Activated gamma-delta T cell treated with Interleukin-2 at 50 U/mL for 16 hours (primary cell): ENCODE measurements around the gene CPNE4.

ENCODE experiments used
- DNase-seq: peaks from one replicate; pipeline ENCODE4 v3.0.0-alpha.2; 2020

CPNE4 gene

DNA sequence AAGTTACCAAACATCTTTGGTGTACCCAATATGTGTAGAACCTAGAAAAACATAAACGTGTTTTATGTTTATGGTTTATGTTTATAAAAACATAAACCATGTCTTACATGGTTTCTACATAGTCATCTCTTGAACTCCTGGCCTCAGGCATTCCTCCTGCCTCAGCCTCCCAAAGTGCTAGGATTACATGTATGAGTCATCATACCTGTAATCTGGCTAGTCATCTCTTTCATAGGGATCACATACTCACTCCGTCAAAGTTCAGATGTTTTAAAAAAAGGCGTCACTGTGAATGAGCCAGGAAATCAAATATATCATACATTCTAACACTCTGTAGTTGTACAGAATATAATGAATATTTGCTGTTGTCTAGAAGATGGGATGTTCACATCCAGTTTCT, 178.6 kb downstream of the CPNE4 start:
- DNase-seq: no peak

DNA sequence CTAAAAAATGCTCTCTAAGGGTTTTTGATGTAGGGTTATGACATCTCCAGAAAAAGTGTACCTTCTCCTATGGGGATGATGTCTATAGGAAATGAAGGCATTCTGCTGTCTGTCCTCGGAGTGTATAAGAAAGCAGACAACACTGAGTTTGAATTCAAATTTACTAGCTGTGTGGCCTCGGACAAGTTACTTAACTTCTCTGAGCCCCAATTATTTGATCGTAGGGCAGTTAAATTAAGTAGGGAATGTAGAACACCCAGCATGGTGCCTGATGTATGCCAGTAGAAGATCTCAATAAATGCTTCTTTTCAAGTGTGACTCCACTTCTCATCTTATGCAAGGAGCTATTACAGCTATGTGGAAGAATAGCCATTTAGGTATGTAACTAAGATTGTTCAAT, 184.6 kb downstream of the CPNE4 start:
- DNase-seq: no peak

DNA sequence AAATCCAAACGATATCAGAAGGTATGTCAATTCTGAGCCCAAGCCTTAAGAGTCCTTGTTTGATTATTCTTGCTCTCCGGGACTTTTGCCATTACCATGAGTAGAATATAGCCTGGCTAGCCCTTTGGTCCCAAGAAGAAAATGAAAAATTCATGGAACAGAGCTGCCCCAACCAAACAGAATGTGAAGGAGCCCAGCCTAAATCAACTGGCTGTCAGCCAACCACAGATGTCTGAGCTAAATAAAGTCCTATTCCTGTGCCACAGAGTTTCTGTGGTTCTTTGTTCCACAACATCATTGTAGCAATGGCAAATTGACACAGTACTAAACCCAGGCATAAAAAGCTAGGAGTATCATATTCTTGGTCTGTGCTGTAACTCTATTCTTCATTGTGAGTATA, 185.2 kb downstream of the CPNE4 start:
- DNase-seq: no peak

DNA sequence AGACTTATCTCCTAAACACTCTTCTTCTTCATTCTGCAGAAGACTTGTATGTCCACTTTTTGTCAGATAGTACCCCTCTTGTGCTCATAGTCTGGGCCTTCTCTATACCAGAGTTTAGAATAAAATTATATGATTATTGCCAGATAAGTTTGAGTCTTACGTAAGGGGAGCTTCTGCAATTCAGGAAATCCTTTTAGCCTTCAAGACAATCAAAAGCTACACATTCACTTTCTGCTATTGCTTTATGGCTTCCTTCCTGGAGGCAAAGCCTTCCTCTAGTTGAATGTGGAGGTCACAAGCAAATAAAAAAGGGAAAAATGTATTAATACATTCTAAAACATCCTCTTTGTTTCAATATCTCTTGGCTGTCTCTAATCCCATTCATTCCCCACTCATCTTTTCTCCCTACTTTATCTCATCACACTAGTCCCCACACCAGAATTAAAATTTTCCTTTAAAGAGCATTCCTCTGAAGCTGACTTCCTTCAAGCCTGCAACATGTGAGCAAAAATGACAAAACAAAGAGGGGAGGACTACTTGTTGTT, 186.8 kb downstream of the CPNE4 start:
- DNase-seq: no peak

DNA sequence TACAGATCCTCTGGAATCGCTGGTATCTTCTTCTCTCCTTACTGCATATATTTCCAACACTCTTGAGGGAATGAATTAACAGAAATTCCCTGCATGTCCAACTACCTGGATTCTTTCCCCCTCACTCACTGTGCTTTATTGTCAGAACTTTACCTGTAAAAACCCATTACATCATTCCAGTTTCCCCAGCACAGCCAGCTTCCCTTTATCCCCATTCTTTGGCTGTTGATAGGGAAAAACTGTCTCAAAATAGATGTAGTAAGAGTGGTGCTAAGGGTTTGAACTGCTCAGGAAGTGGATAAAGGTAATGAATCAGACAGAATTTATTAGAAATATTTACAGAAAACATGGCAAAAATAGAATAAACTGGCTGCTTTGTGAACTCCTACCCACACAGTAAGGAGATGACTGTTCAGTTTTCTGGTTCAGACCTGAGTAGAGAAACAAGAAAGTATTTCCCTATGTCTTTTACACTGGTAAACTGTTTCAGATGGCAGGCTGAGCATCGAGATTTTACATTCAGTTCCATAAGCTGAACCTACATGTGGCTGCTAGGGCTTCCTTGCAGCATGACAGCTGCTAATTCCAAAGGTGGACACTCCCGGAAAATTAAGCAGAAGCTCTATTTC, 188.4 kb downstream of the CPNE4 start:
- no peak for DNase-seq

DNA sequence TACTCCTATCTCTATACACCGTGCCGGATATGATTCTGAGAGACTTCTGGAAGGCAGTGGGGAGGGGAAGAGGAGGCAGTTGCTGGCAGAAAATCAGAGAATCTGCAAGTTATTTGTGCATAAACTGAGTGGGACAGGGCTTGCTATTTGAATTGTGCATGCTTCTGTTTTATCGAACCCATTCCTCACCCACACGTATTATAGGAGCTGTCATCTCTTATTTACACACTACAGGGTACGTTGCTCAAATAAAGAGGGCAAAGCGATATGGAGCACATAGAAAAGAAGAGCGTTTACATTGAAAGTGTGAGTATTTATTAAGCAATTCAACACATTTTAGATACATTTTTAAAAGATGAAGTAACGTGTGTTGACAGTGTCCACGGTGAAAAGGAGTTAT, 191.6 kb downstream of the CPNE4 start:
- DNase-seq: no peak

DNA sequence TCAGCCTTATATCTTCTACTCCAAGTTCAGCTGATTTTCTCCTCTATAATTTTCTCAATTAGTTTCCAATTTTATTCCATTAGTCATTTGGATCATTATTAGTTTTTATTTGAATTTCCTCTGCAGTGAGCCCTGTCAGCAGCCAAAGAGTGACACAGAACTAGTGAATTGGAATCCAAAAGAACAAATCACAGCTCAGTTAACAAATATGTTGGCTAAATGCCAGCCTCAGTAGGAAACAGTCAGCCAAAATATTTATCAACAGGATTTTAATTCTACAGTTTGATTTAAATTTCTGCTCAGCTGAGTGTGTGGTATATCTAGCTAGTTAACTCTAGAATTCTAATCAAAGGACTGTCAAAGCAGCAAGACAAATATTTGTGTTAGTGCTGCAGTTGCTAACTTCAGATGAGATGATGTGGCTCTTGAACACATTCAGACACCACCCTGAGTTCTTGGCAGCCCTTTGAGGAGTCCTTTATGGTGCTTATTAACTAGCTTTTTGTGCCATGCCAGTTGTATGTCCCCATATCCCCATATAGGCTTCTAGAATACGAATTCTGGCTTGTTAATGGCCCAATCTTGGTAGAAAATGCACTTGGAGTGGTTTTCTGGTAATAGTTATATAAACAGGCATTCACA, 194.5 kb downstream of the CPNE4 start:
- no peak for DNase-seq

DNA sequence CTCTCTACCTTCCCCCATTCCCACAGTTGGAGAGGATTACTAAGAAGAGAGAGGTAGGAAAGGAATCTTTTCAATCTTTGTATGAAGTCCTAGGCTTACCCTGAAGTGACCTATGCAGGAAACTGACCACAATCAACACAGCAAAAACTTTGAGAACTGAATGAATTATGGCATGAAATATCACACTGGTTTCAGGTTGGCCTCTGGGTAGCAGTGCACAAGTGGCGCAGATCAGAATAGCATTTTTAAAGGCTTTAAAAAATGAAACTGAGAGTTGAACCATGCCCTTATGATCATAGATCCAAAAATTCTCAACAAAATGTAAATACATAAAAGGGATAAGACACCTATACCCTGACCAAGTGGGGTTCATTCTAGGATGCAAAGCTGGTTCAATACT, 198.9 kb downstream of the CPNE4 start:
- no peak for DNase-seq

DNA sequence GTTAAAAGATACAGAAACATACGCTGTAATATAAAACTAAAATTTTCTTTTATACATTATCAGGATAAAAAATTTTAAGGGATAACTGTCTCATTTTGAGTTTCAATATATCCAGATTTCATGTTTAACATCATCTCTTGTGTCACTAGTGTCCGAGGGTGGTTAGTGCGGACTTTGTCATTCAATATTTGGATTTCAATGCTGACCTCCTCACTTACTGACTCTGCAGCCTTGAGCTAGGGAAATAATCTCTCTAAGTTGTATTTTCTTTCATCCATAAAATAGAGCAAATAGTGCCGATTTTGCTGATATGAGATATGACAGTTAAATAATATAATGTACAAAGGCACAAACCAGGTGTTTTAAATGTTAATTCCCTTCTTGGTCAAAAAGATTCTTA, 203.2 kb downstream of the CPNE4 start:
- DNase-seq: no peak

DNA sequence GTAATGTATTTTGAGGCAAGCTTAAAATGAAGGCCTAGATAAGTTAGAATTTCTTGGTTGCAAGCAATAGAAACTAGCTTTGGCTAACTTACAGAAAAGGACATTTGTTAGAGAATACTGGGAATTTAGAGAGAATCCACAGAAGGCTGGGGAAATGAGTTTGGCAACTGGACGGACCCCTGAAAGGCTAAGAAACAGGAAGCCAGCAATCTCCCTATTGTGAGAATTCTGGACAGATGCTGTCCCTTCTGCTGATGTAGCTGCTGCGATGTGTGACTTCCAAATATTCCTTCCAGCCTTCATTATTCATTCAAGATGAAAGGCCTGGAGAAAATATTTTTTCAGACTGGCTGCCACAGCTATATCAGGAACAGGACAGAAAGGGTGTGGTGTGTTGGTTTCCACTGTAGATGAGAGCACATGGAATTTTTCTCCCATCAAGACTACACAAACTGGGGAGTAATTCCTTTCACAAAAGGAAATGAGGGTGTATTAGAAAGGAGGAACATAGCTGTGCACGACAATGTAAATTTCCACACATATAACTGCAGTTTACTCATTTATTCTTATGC, 213.5 kb downstream of the CPNE4 start:
- DNase-seq: no peak

DNA sequence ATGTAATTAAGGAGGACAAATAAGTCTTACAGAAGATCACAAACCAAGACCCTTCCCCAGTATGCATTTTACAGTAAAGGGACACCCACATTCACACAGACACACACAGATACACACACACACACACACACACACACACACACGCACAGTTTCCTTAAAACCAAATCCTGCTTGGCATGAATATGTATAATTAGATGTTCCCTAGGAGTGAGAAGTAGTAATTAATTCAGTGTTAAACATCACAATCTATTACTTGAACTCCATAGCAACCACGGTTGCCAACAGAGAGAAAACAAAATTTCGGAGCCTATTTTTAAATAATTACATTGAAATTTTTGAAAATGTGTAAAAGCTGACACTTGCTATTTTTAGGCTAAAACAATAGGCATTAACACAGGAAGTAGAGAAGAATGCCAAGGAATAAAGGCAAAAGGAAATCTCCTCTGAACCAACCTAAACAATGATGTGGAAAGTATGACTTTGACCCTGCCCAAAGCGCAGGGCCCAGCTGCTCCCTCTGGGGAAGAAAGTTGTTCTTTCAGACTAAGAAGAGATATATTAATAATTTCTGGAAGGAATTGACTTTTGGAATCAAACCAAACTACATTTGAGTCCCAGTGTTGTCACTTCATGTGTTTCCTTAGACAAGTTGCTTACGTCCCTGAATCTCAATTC, 215.3 kb downstream of the CPNE4 start:
- no peak for DNase-seq

DNA sequence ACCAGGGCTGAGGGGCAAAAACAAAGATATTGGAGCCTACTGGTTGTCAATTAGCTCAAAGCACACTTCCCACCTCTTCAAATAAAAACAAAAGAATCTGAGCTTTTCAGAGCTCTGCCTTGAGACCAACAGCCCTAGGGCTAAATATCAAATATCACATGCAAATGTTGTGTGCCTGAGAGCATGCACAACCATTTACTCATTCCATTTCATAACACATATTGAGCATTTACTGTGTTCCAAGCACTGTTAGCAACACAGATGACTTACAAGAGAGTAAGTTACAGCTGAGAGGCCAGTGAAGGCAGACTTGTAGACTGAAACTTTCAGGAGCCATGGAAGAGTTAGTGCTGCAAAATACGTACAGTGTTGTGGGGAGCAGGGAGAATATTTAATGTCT, 222.4 kb downstream of the CPNE4 start:
- no peak for DNase-seq

DNA sequence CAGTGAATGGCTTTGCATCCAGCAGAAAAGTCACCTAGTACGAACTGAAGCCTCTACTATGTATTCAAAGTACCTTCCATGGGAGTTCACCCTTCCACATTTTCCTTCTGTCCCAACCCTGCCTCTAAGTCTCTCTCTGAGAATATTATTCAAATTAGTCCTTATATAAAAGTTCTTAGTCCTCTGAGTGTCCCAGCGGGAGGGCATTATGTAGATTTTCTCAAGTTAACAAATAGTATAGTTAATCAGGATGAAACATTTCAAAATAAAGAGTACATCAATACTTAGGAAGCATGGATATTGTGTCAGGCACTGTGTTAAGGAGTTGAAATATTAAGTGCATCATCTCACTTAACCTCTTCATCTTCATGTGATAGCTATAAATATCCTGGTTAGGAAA, 223.3 kb downstream of the CPNE4 start:
- no peak for DNase-seq

DNA sequence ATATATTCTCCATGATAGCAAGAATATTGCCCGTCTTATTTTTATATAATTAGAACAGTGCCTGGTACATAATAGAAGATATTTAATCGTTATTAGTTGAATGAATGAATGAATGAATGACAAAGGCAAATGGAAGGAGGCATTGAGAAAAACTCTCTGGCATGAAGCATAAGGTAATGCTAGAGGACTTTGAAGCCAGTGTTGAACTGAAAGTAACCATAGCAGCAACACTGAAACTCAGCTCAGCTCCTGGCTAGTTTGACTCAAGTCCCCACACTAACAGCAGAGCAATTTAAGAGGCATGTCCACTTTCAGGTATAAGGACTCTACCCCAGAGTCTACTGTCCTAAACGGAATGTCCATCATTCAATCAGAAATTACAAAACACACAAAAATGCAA, 227.0 kb downstream of the CPNE4 start:
- DNase-seq: no peak

DNA sequence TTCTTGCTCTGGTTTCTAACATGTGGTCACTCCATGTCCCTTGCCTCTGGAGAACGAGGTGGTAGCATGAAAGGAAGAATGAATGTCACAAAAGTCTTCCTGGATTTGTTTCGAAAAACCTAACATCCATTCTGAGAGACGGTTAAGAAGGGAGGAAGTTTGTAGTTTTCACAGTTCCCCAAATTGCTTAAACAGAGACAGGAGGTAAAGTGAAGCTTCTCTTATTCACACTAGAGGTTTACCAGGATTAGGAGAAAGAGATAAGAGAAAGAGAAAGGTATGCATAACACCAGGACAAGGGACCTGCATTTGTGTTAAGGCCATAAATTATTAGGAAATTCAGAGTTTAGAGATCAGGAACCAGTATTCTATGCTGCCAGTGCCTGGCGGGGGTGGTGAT, 228.1 kb downstream of the CPNE4 start:
- DNase-seq: no peak

DNA sequence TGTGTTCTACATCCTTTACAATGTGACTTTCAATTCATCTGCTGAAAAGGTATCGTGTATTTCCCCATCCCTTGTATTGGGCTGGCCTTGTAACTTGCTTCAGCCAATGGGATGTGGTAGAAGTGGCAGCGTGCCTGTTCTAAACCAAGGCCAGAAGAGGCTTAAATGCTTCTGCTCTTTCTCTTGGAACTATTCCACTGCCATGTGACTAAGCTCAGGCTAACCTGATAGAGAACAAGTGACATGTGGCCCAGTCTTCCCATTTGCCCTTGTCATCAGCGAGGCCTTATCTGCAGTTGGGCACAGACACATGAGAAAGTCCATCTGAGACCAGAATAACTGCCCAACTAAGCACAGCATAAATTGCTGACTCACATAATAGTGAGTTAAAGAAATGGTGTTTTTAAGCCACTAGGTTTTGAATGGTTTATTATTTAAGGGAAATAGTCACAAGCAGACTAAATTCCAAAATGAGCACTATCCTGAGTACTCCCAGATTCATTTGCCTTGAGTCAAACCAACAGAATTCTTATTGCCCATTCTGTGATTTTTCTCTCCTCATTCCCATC, 230.2 kb downstream of the CPNE4 start:
- no peak for DNase-seq

DNA sequence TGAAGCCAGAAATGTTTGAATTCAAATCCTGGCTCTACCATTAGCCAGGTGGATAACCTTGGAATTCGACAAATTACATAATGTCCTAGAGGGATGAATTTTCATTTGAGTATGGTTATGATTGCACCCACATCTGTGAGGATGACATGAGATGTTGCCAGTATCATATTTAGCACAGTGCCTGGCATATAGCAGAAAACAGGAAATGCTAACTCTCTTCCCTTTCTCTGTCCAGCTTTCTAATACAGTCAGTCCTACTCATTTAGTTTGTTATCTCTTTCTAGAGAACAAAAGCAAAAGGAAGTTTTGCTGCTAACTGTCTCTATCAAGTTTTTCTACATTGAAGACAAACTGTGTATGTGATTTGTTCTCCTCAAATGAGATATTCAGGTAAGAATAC, 231.7 kb downstream of the CPNE4 start:
- DNase-seq: no peak

DNA sequence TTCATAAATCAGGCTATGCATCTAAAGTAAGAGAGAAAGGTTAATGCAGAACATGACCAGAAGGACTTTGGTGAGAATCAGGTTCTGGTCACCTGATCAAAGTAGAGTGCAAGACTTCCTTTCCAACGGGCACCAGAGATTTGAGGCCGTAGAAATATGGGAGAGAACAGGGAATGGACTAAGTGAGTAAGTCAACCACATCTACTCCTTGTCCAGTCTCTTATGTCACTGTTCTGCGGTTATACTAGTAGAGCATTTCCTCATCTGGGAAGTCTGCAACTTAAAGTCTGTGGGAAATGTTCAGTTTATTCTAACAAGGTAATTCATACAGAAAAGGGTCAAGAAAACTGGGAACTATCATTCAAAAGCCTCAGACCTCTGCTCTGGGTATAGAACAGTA, 232.8 kb downstream of the CPNE4 start:
- no peak for DNase-seq

DNA sequence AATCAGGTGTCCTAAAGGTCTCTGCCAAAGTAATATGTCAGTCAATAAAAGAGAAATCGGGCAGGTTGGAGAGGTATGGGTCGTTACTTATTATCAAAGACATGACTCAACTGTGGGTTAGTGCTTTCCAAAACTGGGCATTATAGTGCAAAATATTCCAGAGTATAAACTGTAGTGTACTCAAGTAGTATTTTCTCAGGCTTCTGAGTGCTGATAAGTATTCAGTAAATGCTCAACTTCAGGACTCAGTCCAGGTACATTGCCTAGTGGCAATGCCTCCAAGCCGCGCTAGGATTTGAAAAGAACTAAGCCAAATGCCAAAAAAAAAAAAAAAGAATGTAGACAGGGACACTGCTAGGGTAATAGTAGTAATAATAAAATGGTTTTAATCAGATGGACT, 233.2 kb downstream of the CPNE4 start:
- no peak for DNase-seq

DNA sequence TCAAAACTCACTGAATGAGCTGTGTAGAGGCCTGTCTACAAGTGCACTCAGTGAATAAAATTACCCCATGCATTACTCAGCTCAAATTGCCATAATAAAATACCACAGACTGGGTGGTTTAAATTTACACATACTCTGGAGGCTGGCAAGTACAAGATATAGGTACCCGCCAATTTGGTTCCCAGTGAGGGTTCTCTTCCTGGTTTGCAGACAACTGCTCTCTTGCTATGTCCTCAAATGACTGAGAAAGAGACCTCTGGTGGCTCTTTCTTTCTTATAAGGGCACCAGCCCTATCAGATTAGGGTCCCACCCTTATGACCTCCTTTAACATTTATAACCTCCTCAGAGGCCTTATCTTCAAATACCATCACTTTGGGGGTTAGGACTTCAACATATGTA, 237.0 kb downstream of the CPNE4 start:
- DNase-seq: no peak

DNA sequence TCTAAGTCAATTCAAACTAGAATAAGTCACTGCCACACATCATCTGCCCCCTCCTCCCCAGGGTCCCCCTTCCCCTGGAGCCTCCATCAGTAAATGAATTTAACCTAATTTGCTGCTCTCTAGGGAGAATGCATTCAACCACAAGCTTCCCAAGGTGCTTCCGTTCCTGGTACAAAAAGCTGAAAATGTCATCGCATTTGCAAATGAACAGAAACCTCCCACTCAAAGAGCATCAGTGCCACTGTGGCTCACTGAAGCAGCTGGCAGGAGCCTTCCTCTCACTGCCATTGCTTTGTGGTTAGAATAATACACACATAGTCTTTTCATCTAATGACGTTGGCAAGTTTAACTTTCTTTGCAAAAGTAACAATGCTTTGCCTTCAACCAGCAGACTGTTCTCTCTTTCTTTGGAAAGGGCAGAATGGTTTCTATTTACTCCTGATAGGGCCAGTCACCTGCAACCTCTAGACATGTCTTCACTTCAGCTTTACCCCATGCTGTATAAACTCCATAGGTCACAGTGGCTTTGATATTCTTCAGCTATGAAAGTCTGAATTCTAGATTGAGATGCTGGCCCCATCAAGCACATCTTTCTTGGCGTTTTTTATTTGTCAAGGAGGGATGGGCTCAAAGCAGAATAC, 238.1 kb downstream of the CPNE4 start:
- no peak for DNase-seq

DNA sequence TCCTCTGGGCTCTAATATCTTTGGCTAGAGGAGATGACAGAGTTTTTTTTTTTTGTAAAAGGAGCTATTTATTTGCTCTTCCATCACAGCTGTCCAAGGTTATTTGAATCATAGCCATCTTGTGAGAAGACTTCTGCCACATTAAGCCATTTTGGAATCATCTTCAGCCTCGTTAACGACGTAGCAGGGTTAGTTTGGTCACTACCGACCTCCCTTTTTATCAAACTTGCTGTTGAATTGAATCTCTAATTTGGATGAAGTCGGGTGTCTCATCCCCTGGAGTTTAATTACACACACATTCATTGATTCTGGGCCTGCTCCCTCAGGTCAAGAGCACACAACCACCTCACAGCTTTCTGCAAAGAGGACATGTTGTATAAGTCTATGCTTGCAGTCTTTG, 238.7 kb downstream of the CPNE4 start:
- no peak for DNase-seq

DNA sequence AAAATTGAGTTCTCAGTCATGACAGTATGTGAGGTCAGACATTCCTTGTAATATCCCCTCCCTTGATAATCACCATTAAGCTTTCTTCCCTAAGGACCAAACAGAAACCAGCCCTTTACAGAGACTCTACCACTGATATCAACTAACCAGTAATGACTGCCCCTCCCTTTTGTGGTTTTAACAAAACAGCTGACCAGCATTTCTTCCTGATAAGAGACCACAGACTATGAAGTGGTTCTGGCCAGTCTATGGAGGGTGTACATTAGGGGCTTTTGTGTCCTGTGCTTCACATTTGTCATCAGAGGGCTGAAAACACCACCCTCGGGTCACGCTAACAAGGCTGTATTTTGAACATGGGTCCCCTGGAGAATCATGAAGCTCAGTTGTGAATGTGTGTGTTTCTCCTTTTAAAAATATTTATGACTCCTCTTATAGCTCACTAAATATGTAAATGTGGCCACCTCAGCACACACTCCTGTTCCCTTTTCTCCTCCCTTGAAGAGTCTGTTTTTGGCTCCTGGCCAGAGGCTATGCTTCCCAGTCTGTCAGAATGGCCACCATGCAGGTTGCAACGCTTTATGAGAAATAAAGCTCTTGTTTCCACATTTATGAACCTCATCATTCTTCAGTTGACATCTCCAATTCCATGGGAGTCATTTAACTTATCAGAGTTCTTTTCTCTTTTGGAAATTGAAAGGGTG, 239.3 kb downstream of the CPNE4 start:
- no peak for DNase-seq
